ENCODE measurements around the gene GAR1.
"Not testable (repeated sequence)": the region's sequence is repeated elsewhere in the genome, so short reads cannot be mapped to it uniquely, and the experiment has no call there.

The GAR1 gene

DNA sequence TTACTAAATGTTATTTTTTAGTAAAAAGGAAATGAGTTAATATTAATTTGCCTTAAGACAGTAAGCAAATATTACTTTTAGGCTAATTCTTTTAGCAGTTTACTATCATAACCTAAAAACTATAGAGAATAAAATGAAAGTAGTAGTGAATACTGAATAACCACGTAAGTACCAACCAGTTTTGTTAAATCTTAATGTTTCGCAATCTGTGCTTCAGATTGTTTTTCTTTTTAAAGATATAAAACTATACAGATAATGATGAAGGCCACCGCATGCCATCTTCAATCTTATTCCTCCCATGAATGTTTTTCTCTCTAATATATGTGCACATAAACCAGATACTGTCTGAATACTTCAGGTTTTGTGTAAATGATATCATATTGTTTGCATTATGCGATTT, 18.2 kb downstream of the GAR1 start:
- DNase-seq, result no peak
- intact Hi-C loops (cut with DNase I), result no loop called here

DNA sequence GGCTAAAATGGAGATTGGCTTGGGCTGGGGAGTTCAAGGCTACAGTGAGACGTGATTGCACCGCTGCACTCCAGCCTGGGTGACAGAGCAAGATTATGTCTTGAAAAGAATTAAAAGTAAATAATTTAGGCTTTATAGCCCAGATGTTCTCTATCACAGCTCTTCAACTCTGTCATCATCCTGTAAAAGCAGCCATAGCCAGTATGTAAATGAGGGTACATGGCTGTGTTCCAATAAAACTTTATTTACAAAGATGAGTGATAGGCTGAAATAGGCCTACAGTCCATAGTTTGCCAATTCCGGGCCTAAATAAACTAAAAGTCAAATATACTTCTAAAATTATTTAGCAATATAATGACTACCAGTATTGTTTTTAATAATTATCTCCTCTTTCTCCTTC, 21.4 kb downstream of the GAR1 start:
- DNase-seq, result no peak
- intact Hi-C loops (cut with DNase I), result no loop called here

DNA sequence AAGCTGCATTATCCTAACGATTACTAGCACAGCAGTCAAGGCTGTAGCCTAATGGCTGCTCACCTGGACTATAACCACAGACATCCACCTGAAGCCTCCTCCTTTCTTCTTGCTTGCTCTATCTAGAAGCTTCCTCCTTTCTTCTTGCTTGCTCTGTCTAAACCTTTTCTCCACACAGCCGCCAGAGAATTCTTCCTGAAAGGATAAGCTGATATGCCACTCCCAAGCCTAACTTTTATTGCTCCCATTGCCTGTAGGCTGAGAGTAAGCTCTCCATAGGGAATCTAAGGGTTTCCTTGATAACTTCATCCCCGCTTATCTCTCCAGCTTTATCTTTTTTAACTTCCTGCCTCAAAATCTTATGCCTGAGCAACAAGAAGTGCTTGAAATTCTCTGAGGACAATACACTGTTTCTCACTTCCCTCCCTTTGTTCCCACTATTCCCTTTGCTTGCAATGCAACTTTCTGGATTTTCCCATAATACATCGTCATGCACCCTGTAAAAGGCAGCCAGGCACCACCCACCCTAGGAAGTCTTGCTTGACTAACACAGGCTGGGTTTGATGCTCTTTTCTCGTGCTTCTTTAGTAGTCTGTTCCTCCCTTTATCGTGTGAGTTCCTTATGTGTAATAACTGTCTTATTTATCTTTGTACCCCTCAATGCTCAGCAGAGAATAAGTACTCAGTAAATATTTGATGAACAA, 31.0 kb downstream of the GAR1 start:
- intact Hi-C loops (cut with DNase I), result no loop called here
- DNase-seq, result no peak

- DNase-seq, result no peak
- intact Hi-C loops (cut with DNase I), result no loop called here
These were observed 32.4 kb downstream of the GAR1 start, which contains the start of gene LRIT3 for GRCh38 chr4:109847896-109848442. Gene LRIT3 (plus strand): TSS chr4:109848107. CDS start chr4:109848202, 95 bp downstream.

GRCh38 chr4:109848501-109848900, 32.9 kb downstream of the GAR1 start:
- no peak for DNase-seq
- intact Hi-C loops (cut with DNase I), result no loop called here

- DNase-seq, result no peak
- intact Hi-C loops (cut with DNase I), result no loop called here
These were observed 35.0 kb downstream of the GAR1 start for GRCh38 chr4:109850601-109851000.

GRCh38 chr4:109859426-109860300, 44.1 kb downstream of the GAR1 start:
- intact Hi-C loops (cut with DNase I); DNase-seq: not testable (repeated sequence)

DNA sequence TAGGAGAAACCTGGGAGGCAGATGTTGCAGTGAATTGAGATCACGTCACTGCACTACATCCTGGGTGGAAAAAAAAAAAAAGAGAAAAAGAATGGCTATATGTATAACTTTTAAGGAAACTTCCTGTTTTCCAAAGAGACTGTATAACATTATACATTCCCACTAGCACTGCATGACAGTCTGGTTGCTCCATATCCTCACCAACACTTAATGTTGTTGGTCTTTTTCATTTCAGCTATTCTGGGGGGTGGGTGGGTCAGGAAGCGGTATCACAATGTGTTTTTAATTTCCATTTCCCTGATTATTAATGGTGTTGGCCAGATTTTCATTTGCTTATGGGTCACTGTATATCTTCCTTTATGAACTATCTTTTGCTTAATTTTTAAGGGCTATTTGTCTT, 45.7 kb downstream of the GAR1 start:
- no peak for DNase-seq
- intact Hi-C loops (cut with DNase I), result no loop called here

GRCh38 chr4:109861916-109862511, 46.5 kb downstream of the GAR1 start:
- intact Hi-C loops (cut with DNase I), result no loop called here
- no peak for DNase-seq

GRCh38 chr4:109864134-109864533, 48.6 kb downstream of the GAR1 start:
- intact Hi-C loops (cut with DNase I), result no loop called here
- DNase-seq, result no peak

DNA sequence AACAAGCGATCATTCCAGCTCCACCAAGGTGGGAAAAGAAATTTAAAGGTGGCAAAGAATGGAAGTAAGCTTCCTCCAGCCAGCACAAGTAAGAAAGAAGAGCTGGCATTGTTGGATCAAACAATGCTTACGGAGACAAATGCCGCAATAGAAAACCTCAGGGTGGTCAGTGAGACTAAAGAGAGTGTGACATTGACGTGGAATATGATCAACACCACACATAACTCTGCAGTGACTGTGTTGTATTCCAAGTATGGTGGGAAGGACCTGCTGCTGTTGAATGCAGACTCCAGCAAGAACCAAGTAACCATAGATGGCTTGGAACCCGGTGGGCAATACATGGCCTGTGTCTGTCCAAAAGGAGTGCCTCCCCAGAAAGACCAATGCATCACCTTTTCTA, 54.5 kb downstream of the GAR1 start:
- intact Hi-C loops (cut with DNase I), result no loop called here
- DNase-seq, result no peak

DNA sequence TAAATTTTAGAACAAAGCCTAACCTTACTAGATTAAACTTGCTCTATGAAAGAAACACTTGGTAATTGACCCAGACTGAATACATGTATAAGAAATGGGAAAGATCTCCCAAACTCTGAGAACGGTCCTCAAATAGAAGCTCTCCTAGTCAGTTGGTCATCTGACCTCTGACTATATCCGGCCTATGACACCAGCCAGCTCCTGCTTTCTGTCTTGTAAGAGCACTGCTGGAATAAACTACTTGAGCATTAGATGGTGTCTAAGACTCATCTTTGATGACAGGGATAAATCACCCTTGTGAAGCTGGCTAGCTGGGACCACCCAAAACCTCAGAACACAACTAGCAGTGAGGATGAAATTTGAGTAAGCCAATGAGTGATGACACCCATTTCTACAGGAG, 56.5 kb downstream of the GAR1 start:
- DNase-seq, result peak in 1 of 10 donors; percentile 25

GRCh38 chr4:109872950-109873656, 57.5 kb downstream of the GAR1 start:
- intact Hi-C loops (cut with DNase I), result no loop called here
- DNase-seq, result peak in 1 of 10 donors; percentile 62

More for the DNA sequence above, 56.5 kb downstream of the GAR1 start:
- intact Hi-C loops (cut with DNase I), result no loop called here

GRCh38 chr4:109873791-109874514, 58.4 kb downstream of the GAR1 start:
- peak in 1 of 10 donors; percentile 43 for DNase-seq
- intact Hi-C loops (cut with DNase I), result no loop called here
